Measurements from ENCODE around the gene SDK2. TPM values are rescaled to one million over a fixed set of nuclear protein-coding genes. Genes with fewer than 3 reads are reported as not detected.

The SDK2 gene
- total and polyA plus RNA-seq, 9 donors: 0.40 to 5.4 (median 0.96) TPM

DNA sequence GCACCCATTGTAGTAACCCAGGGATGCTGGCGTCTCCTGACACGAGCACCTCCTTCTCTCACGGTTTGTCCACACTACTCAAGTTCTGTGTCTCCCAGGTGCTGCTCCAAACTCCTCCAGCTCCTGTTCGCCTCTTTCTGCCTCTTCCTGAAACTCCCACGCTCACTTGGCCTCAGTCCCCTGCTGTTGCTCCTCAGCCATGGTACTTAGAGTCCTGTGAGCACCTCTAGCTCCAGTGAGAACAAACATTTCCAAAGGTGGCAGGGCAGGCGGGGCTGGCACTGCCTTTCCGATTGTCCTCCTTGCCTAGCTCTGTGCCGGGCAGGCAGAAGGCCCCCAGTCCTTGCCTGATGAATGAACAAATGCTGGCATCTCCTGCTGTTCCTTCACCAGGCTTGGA is 146.1 kb downstream of the SDK2 start:
- no peaks in the 10 kb centered on the region for H3K27me3 ChIP-seq
- 54 to 61% (median 54%) methylated on average over 8 of the region's 8 CpGs for WGBS, 3 donors
- intact Hi-C loops (cut with DNase I): no loop called here

DNA sequence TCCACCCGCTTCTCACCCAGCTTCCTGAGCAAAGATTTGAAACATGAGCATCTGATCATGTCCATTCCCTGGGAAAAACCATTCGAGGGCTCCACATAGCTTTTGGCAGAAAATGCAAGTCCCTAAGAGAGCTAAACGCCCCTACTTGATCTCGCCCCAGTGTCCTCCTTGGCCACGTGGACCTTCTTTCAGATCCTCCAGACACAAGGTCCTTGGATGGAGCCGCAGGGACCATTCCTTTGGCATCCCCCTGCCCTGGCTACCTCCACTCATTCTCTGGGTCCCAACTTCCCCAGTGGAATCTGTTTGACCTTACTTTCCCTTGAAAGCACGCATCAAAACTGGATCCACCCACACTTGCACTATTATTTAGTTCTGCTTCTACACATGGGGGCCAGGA is 146.5 kb downstream of the SDK2 start:
- no peak for DNase-seq
- Histone ChIP-seq H3K36me3 (no peaks in the 10 kb centered on the region), H3K4me3 (no peak overlapping the region), H3K27ac (no peak overlapping the region), H3K4me1 (ENCODE audit: insufficient read depth) (no peaks in the 10 kb centered on the region), H3K9me3 (no peaks in the 10 kb centered on the region), H3K27me3 (no peaks in the 10 kb centered on the region)
- intact Hi-C loops (cut with DNase I): no loop called here
- 72 to 75% (median 74%) methylated on average over 7 of the region's 7 CpGs for WGBS, 3 donors
- TF ChIP-seq EP300 (IDR thresholded peaks at IDR 0.05): no peak
- TF ChIP-seq POLR2A (IDR thresholded peaks at IDR 0.05): no peak
- TF ChIP-seq, protein P1, sequence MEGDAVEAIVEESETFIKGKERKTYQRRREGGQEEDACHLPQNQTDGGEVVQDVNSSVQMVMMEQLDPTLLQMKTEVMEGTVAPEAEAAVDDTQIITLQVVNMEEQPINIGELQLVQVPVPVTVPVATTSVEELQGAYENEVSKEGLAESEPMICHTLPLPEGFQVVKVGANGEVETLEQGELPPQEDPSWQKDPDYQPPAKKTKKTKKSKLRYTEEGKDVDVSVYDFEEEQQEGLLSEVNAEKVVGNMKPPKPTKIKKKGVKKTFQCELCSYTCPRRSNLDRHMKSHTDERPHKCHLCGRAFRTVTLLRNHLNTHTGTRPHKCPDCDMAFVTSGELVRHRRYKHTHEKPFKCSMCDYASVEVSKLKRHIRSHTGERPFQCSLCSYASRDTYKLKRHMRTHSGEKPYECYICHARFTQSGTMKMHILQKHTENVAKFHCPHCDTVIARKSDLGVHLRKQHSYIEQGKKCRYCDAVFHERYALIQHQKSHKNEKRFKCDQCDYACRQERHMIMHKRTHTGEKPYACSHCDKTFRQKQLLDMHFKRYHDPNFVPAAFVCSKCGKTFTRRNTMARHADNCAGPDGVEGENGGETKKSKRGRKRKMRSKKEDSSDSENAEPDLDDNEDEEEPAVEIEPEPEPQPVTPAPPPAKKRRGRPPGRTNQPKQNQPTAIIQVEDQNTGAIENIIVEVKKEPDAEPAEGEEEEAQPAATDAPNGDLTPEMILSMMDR (IDR thresholded peaks at IDR 0.05): no peak

More for the DNA sequence above, 146.1 kb downstream of the SDK2 start:
- no peak overlapping the region for H3K27ac ChIP-seq
- TF ChIP-seq POLR2A (IDR thresholded peaks at IDR 0.05) (no peak), EP300 (IDR thresholded peaks at IDR 0.05) (no peak)
- TF ChIP-seq, protein P1 (IDR thresholded peaks at IDR 0.05): no peak
- H3K36me3 ChIP-seq: no peaks in the 10 kb centered on the region
- H3K4me3 ChIP-seq: no peak overlapping the region
- no peak for DNase-seq
- no peaks in the 10 kb centered on the region for H3K9me3 ChIP-seq
- no peaks in the 10 kb centered on the region for H3K4me1 ChIP-seq (ENCODE audit: insufficient read depth)

DNA sequence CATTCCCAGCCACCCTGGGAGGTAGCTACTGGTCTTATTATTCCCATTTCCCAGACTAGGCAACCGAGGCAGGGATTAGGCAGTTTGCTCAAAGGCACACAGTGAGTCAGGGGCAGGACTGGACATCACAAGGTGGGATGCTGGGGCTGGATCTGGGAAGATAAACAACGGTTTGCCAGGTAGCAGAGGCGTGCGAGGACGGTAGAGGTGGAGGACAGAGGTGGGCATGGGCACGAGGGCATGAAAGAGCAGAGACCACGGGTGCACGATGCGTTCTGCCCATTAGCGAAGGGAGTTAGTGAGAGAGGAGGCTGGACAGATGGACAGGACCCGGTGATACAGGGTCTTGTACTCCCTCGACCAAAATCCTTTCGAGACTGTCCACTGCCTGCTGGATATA is 148.0 kb downstream of the SDK2 start:
- no peaks in the 10 kb centered on the region for H3K27me3 ChIP-seq
- no peaks in the 10 kb centered on the region for H3K9me3 ChIP-seq
- intact Hi-C loops (cut with DNase I): no loop called here
- no peak for TF ChIP-seq EP300 (IDR thresholded peaks at IDR 0.05)
- TF ChIP-seq, protein P1 (IDR thresholded peaks at IDR 0.05): no peak
- TF ChIP-seq POLR2A (IDR thresholded peaks at IDR 0.05): no peak
- H3K4me3 ChIP-seq: no peak overlapping the region
- no peak for DNase-seq
- no peaks in the 10 kb centered on the region for H3K4me1 ChIP-seq (ENCODE audit: insufficient read depth)
- H3K27ac ChIP-seq: no peak overlapping the region
- H3K36me3 ChIP-seq: no peaks in the 10 kb centered on the region
- 90 to 93% (median 93%) methylated on average over 13 of the region's 13 CpGs for WGBS, 3 donors

DNA sequence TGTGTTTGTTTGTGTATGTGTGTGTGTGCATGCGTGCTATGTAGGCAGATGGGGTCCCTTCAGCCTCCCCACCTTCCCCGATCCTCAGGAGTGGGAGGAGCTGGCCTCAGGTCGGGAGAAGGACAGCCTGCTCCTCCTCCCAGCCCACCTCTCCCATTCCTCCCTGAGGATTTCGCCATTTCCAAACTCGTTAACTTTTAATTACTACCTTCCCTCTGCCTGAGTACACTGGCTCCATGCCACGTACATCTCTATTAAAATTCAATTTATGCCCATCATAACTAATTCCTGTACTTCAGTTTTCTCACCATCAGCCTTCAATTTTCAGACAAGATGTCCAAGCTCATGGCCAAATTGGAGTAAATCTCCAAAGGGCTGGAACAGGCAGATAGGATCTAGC is 148.6 kb downstream of the SDK2 start:
- Histone ChIP-seq H3K9me3 (no peaks in the 10 kb centered on the region), H3K4me3 (no peak overlapping the region), H3K27ac (no peak overlapping the region), H3K27me3 (no peaks in the 10 kb centered on the region), H3K4me1 (ENCODE audit: insufficient read depth) (no peaks in the 10 kb centered on the region), H3K36me3 (no peaks in the 10 kb centered on the region)
- TF ChIP-seq EP300 (IDR thresholded peaks at IDR 0.05): no peak
- TF ChIP-seq, protein P1 (IDR thresholded peaks at IDR 0.05): no peak
- no peak for DNase-seq
- WGBS, 3 donors: 70 to 85% (median 82%) methylated on average over 6 of the region's 6 CpGs
- intact Hi-C loops (cut with DNase I): no loop called here

DNA sequence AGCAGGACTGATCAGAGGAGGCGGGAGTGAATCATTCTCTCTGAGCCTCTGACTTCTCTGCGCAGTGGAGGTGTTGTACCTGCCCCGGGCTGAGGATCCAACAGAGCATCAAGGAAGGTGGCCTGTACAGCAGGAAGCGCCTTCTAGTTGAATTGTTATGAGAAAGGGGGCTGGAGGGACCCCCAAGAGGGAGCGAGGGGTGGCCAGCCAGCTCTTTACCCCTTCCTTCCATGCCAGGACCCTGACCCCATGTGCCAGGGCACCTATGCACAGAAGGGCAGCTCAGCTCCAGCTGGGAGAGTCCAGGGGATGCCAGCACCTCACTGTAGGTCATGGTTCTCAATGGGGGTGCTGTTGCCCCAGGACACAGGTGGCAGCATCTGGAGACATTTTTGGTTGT is 149.3 kb downstream of the SDK2 start:
- H3K27me3 ChIP-seq: no peaks in the 10 kb centered on the region

More for the DNA sequence above, 149.3 kb downstream of the SDK2 start:
- intact Hi-C loops (cut with DNase I): no loop called here
- H3K9me3 ChIP-seq: no peaks in the 10 kb centered on the region
- no peak overlapping the region for H3K4me3 ChIP-seq
- WGBS, 3 donors: 91 to 95% (median 95%) methylated on average over 5 of the region's 5 CpGs
- no peaks in the 10 kb centered on the region for H3K36me3 ChIP-seq
- no peak overlapping the region for H3K27ac ChIP-seq
- no peaks in the 10 kb centered on the region for H3K4me1 ChIP-seq (ENCODE audit: insufficient read depth)
- TF ChIP-seq POLR2A (IDR thresholded peaks at IDR 0.05): no peak
- TF ChIP-seq EP300 (IDR thresholded peaks at IDR 0.05): no peak
- TF ChIP-seq, protein P1 (IDR thresholded peaks at IDR 0.05): no peak
- no peak for DNase-seq

Measured in ovary (tissue), 9 donors.